K562 (cell line): ENCODE measurements around the gene CSF1R. TPM values are rescaled to one million over a fixed set of nuclear protein-coding genes. Genes with fewer than 3 reads are reported as not detected.

ENCODE experiments used
- ATAC-seq: fragments of 200-7000 bp; cut with Tn5 transposase; 3 replicates; pipeline ENCODE4 v1.9.1; 2020; ENCODE audit warnings: moderate library complexity
- BruUV-seq: library from RNA; stranded (reverse); fragments of 400-500 nt; replicated peaks from 2 replicates; lab custom pipeline; 2021; lab: Mats Ljungman, UMichigan
- CTCF ChIA-PET: fragments of 300-600 bp; formaldehyde crosslinking; extraction: SDS; loops from one replicate; lab custom pipeline; 2021; ENCODE audit warnings: low intra/inter-chr PET ratio; lab: Yijun Ruan, JAX
- POLR2A ChIA-PET: fragments of 300-600, 350-650 bp; sonication (Branson Sonifier 250); formaldehyde crosslinking; extraction: SDS; loops from one replicate; lab custom pipeline; 2021; ENCODE audit warnings: antibody characterized with exemption, inconsistent platforms; lab: Yijun Ruan, JAX
- DNase-seq, 4 experiments: peaks; one replicate each; pipeline versions ENCODE4 v3.0.0 to v3.0.0-alpha.2; 2011 to 2018; ENCODE audit warnings: low spot score in 3 of 4, mixed read lengths in 3 of 4; ENCODE audit errors: extremely low read depth in 1 of 4
- FAIRE-seq: peaks from 2 replicates; lab custom pipeline; 2011; peaks lifted over from hg19 to GRCh38; lab: Jason Lieb, UNC
- H2AFZ ChIP-seq: 2 replicates; pipeline ENCODE4 v1.6.0; 2011; ENCODE audit warnings: low read depth, low read length, control low read depth, inconsistent platforms
- H3K27ac ChIP-seq: fragments of 200-600 bp; 3 replicates; pipeline ENCODE4 v1.8.0; 2011; ENCODE audit warnings: low read depth, mild to moderate bottlenecking, control low read depth, inconsistent platforms, low read length, moderate library complexity, mixed read lengths; ENCODE audit errors: extremely low read depth
- H3K27me3 ChIP-seq, 2 experiments: fragments of 300-600 bp in 1 of 2; 2 replicates in 1 of 2; 3 replicates in 1 of 2; pipeline versions ENCODE4 v1.6.0 to v1.8.0; 2011; ENCODE audit warnings: inconsistent platforms in 2 of 2, low read length in 2 of 2, mild to moderate bottlenecking in 1 of 2, mixed read lengths in 1 of 2, moderate library complexity in 1 of 2; ENCODE audit not compliant: control insufficient read depth in 2 of 2, insufficient read depth in 2 of 2
- H3K36me3 ChIP-seq: fragments of 300-600 bp; 3 replicates; pipeline ENCODE4 v1.8.0; 2011; ENCODE audit warnings: mild to moderate bottlenecking, low read length, inconsistent platforms; ENCODE audit not compliant: control insufficient read depth, insufficient read depth
- H3K4me1 ChIP-seq, 2 experiments: fragments of 200-600 bp in 1 of 2; replicated peaks in 1 of 2; 2 replicates in 1 of 2; 3 replicates in 1 of 2; pipeline versions ENCODE4 v1.5.1 to v1.8.0; 2011; ENCODE audit warnings: inconsistent platforms in 2 of 2, low read length in 2 of 2, mild to moderate bottlenecking in 1 of 2, mixed read lengths in 1 of 2, moderate library complexity in 1 of 2; ENCODE audit not compliant: control insufficient read depth in 2 of 2, insufficient read depth in 2 of 2
- H3K4me2 ChIP-seq: 2 replicates; pipeline ENCODE4 v1.6.1; 2011; ENCODE audit warnings: low read length, control low read depth, inconsistent platforms, mixed read lengths; ENCODE audit not compliant: insufficient read depth
- H3K4me3 ChIP-seq: fragments of 200-600 bp; sonication (generic), shearing (Covaris generic); 2 replicates; pipeline ENCODE4 v1.5.1; 2016; ENCODE audit warnings: control low read depth, inconsistent platforms
- H3K79me2 ChIP-seq: fragments of 200-600 bp; 3 replicates; pipeline ENCODE4 v1.8.0; 2011; ENCODE audit warnings: low read length, inconsistent platforms; ENCODE audit not compliant: control insufficient read depth, insufficient read depth
- H3K9ac ChIP-seq, 2 experiments: 2 replicates each; pipeline versions ENCODE4 v1.6.0 to v1.6.1; 2011; ENCODE audit warnings: low read depth in 2 of 2, low read length in 2 of 2, control low read depth in 1 of 2, inconsistent platforms in 1 of 2, mild to moderate bottlenecking in 1 of 2, mixed read lengths in 1 of 2; ENCODE audit not compliant: insufficient read depth in 1 of 2
- H3K9me1 ChIP-seq: one replicate; pipeline ENCODE4 v1.6.0; 2011; ENCODE audit warnings: inconsistent platforms, mild to moderate bottlenecking, low read length, moderate library complexity; ENCODE audit not compliant: control insufficient read depth, insufficient read depth
- H3K9me3 ChIP-seq: replicated peaks from 2 replicates; pipeline ENCODE4 v1.5.1; 2011; ENCODE audit warnings: low read depth, low read length, inconsistent platforms; ENCODE audit not compliant: control insufficient read depth, insufficient read depth
- H4K20me1 ChIP-seq: replicated peaks from 2 replicates; pipeline ENCODE4 v1.6.1; 2011; ENCODE audit warnings: low read length, inconsistent platforms, mixed read lengths; ENCODE audit not compliant: control insufficient read depth, insufficient read depth
- CTBP1 ChIP-seq: fragments of 450-650 bp; IDR thresholded peaks from 2 replicates; pipeline ENCODE4 v1.6.1; 2016; ENCODE audit warnings: borderline replicate concordance
- NFYB ChIP-seq: IDR thresholded peaks from 2 replicates; pipeline ENCODE4 v1.6.1; 2011; ENCODE audit warnings: mild to moderate bottlenecking, moderate library complexity; ENCODE audit not compliant: insufficient read length; ENCODE audit errors: extremely low read depth
- PRMT5 ChIP-seq: sonication (generic); formaldehyde crosslinking; IDR thresholded peaks from 2 replicates; pipeline ENCODE4 v1.5.0; 2020; ENCODE audit warnings: missing genetic modification reagents
- RAD21 ChIP-seq, 2 experiments: fragments of 250-450 bp in 1 of 2; fragments of 450-650 bp in 1 of 2; sonication (Bioruptor Pico) in 1 of 2; formaldehyde crosslinking in 1 of 2; IDR thresholded peaks in 1 of 2; conservative IDR thresholded peaks in 1 of 2; 2 replicates each; pipeline versions ENCODE4 v1.4.0 to v1.8.0; 2020 to 2022; ENCODE audit warnings: mild to moderate bottlenecking in 2 of 2, moderate library complexity in 1 of 2
- TFAP4 ChIP-seq: sonication (generic); formaldehyde crosslinking; IDR thresholded peaks from 2 replicates; pipeline ENCODE4 v1.8.0; 2022; ENCODE audit warnings: missing genetic modification reagents, mild to moderate bottlenecking, moderate library complexity, borderline replicate concordance
- ZBTB12 ChIP-seq: fragments of 250-450 bp; sonication (Bioruptor Pico); IDR thresholded peaks from 2 replicates; pipeline ENCODE4 v1.4.0; 2020
- WGBS: fragments of 100-300 bp; shearing (Covaris generic); methylation state at CpG from one replicate; pipeline ENCODE4 v1.1.6; 2016; ENCODE audit warnings: low coverage, mixed read lengths; ENCODE audit not compliant: insufficient coverage; ENCODE audit errors: missing lambda C conversion rate; 5-methylcytosine and 5-hydroxymethylcytosine counted together
- in situ Hi-C: fragments of 300-500 bp; cut with MboI; formaldehyde crosslinking; loops from 4 replicates; pipeline ENCODE4 v1.15.0; 2018; ENCODE audit warnings: inconsistent platforms, mixed read lengths
- intact Hi-C: fragments of 100-400 bp; cut with micrococcal nuclease; formaldehyde crosslinking; loops from 2 replicates; pipeline ENCODE4 v1.14.2; 2022
- polyA plus RNA-seq, 8 experiments: library from polyadenylated mRNA; depleted of rRNA in 4 of 8; stranded (reverse) in 5 of 8; unstranded in 3 of 8; fragments of >200 nt; fragmentation: Nextera tagmentation in 2 of 8; fragmentation: Illumina TruSeq in 1 of 8; extraction: Ambion mirVana in 2 of 8; extraction: Trizol in 1 of 8; gene quantifications; 2 replicates each; pipeline versions ENCODE4 v1.2.1 to v1.2.3, GENCODE V29; 2011 to 2014; ENCODE audit warnings: inconsistent platforms in 1 of 8, missing spikeins in 1 of 8
- total RNA-seq, 7 experiments: library from RNA; depleted of rRNA in 6 of 7; stranded (reverse); fragments of >200 nt in 6 of 7; fragmentation: Illumina TruSeq in 2 of 7; extraction: Trizol in 2 of 7; gene quantifications; 2 replicates each; pipeline versions ENCODE4 v1.2.1 to v1.2.3, GENCODE V29; 2011 to 2021; ENCODE audit warnings: low replicate concordance in 1 of 7
- TF ChIP-seq, protein P1 (sequence below), 3 experiments: IDR thresholded peaks in 2 of 3; conservative IDR thresholded peaks in 1 of 3; 2 replicates each; pipeline ENCODE4 v1.5.1; 2011 to 2012; ENCODE audit warnings: low read length in 3 of 3, mild to moderate bottlenecking in 3 of 3, control low read depth in 2 of 3, improper control_type of control experiment in 1 of 3, inconsistent platforms in 1 of 3, low read depth in 1 of 3, mixed read lengths in 1 of 3, moderate library complexity in 1 of 3; ENCODE audit not compliant: insufficient read depth in 2 of 3
- TF ChIP-seq, protein P2 (sequence below): fragments of 450-650 bp; formaldehyde crosslinking; IDR thresholded peaks from 2 replicates; pipeline ENCODE4 v1.4.0; 2020; ENCODE audit warnings: mild to moderate bottlenecking, moderate library complexity

CSF1R gene
- total and polyA plus RNA-seq, 9 of the 15 experiments (the other 6 are each of a cell fraction or from before 2014, with no cell fraction given): 0.03 to 0.64 (median 0.20) TPM; not detected in 6

DNA sequence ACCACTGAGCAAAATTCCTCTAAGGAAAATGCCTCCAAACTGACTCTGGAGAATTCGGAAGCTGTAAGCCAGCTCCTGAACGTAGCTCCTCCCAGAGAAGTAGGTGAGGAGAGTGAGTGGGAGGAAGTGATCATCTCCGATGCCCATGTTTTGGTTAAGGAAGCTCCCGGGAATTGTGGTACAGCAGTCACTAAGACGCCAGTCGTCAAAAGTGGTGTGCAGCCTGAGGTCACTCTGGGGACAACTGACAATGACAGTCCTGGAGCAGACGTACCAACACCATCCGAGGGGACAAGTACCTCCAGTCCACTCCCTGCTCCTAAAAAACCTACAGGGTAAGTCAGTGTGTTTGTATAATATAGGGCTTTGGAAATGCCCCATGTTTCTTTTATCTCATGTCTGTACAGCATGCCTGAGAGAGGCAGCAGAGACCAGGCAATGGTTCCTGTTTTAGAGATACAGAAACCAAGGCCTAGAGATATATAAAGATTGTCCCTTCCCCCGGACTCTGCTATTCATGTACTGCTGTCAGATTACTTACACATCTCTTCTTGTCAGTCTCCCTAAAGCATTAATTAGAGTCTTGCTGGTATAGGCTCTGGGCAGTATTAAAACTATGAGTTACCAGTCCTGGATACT is 61.9 kb downstream of the CSF1R start:
- CTCF ChIA-PET: no interaction called here
- no peak overlapping the region for H2AFZ ChIP-seq
- peaks cover 95% of the 10 kb centered on the region for H3K36me3 ChIP-seq
- no peaks in the 10 kb centered on the region; the same call in 2 of the 3 replicates for H3K79me2 ChIP-seq
- peaks cover 15 to 23% of the 10 kb centered on the region in 2 experiments; a peak in 4 of 5 replicates for H3K4me1 ChIP-seq
- ATAC-seq (peak; percentile 53), DNase-seq (peak in 2 of 4 experiments; percentile 38 to 48), FAIRE-seq (no peak)
- peak overlapping the region; percentile 7; the same call in 1 of the 3 replicates for H3K27ac ChIP-seq
- no peaks in the 10 kb centered on the region for H3K9me3 ChIP-seq
- no peaks in the 10 kb centered on the region for H4K20me1 ChIP-seq
- TF ChIP-seq ZBTB12 (CRISPR knock-in tag): no peak
- no peak for TF ChIP-seq NFYB
- TF ChIP-seq, protein P1, sequence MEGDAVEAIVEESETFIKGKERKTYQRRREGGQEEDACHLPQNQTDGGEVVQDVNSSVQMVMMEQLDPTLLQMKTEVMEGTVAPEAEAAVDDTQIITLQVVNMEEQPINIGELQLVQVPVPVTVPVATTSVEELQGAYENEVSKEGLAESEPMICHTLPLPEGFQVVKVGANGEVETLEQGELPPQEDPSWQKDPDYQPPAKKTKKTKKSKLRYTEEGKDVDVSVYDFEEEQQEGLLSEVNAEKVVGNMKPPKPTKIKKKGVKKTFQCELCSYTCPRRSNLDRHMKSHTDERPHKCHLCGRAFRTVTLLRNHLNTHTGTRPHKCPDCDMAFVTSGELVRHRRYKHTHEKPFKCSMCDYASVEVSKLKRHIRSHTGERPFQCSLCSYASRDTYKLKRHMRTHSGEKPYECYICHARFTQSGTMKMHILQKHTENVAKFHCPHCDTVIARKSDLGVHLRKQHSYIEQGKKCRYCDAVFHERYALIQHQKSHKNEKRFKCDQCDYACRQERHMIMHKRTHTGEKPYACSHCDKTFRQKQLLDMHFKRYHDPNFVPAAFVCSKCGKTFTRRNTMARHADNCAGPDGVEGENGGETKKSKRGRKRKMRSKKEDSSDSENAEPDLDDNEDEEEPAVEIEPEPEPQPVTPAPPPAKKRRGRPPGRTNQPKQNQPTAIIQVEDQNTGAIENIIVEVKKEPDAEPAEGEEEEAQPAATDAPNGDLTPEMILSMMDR (IDR thresholded peaks at IDR 0.05 in 2 of 3, conservative IDR thresholded peaks at IDR 0.05 in 1 of 3; ENCODE audit: insufficient read depth in 2 of 3, low read depth in 1 of 3, low read length in 3 of 3): peak; percentile 35 to 64 (median 37); a peak in 5 of 6 replicates
- TF ChIP-seq CTBP1: no peak
- peak; percentile 62 to 64 for TF ChIP-seq RAD21 (CRISPR knock-in tag; conservative IDR thresholded peaks at IDR 0.05 in 1 of 2, IDR thresholded peaks at IDR 0.05 in 1 of 2)
- TF ChIP-seq PRMT5 (CRISPR knock-in tag): no peak
- TF ChIP-seq, protein P2, sequence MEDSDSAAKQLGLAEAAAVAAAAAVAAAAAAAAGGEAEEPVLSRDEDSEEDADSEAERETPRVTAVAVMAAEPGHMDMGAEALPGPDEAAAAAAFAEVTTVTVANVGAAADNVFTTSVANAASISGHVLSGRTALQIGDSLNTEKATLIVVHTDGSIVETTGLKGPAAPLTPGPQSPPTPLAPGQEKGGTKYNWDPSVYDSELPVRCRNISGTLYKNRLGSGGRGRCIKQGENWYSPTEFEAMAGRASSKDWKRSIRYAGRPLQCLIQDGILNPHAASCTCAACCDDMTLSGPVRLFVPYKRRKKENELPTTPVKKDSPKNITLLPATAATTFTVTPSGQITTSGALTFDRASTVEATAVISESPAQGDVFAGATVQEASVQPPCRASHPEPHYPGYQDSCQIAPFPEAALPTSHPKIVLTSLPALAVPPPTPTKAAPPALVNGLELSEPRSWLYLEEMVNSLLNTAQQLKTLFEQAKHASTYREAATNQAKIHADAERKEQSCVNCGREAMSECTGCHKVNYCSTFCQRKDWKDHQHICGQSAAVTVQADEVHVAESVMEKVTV (CRISPR knock-in tag): peak; percentile 61; the same call in 1 of the 2 replicates
- no peak for TF ChIP-seq TFAP4
- in situ Hi-C loops: no loop called here
- H3K9me1 ChIP-seq: no peaks in the 10 kb centered on the region
- no peaks in the 10 kb centered on the region for H3K27me3 ChIP-seq
- POLR2A ChIA-PET: interaction anchor here (0.6 to 1.4 kb wide), 4 partner anchors 17 to 382 kb away, joined by 3 to 4 read pairs (median 4); partner anchors contain the start of genes HMGXB3, SLC26A2 and TIGD6
- no peak overlapping the region for H3K4me2 ChIP-seq
- 63% methylated on average over 9 of the region's 9 CpGs for WGBS
- no TSS peak for BruUV-seq
- no peak overlapping the region for H3K4me3 ChIP-seq
- peak overlapping the region in 1 of 2 experiments; percentile 11; a peak in 1 of 4 replicates for H3K9ac ChIP-seq
- intact Hi-C loops: loop anchor here (2.0 to 10.0 kb wide), 3 partner anchors 90 to 330 kb away; partner anchors contain the start of gene TCOF1
